ENCODE results near the gene MYOF.

- no peak for TF ChIP-seq CTCF (IDR thresholded peaks at IDR 0.05)
- TF ChIP-seq POLR2A (IDR thresholded peaks at IDR 0.05): no peak
- no peak for TF ChIP-seq POLR2AphosphoS5 (IDR thresholded peaks at IDR 0.05)
Measured at GRCh38 chr10:93475871-93476270, 6.3 kb downstream of the MYOF start.

Measured in suprapubic skin (tissue), 4 donors.